NB4 (cell line): ENCODE measurements around the gene GSTM4.

Experiments
- DNase-seq: peaks from one replicate; pipeline ENCODE4 v3.0.0; 2010; ENCODE audit warnings: low read depth
- H3K4me3 ChIP-seq: one replicate; pipeline ENCODE4 v1.5.1; 2011; ENCODE audit warnings: mild to moderate bottlenecking, low read depth, low read length, moderate library complexity
- CTCF ChIP-seq: IDR thresholded peaks from one replicate; pipeline ENCODE4 v1.5.1; 2012; ENCODE audit warnings: low read depth, low read length
- MAX ChIP-seq: IDR thresholded peaks from 2 replicates; pipeline ENCODE4 v1.6.1; 2011; ENCODE audit warnings: low read depth, low read length
- MYC ChIP-seq: IDR thresholded peaks from 2 replicates; pipeline ENCODE4 v1.6.1; 2011; ENCODE audit warnings: low read depth, low read length
- POLR2A ChIP-seq: IDR thresholded peaks from 2 replicates; pipeline ENCODE4 v1.6.1; 2011; ENCODE audit warnings: mild to moderate bottlenecking; ENCODE audit not compliant: insufficient read length; ENCODE audit errors: extremely low read depth

The GSTM4 gene

GRCh38 chr1:109655615-109656519, at the start of gene GSTM4:
GSTM4 (plus strand) TSS chr1:109656099; CDS start chr1:109656390, 291 bp downstream.
- peak; percentile 93 for DNase-seq
- TF ChIP-seq MAX (peak; percentile 42; the same call in 1 of the 2 replicates), MYC (peak; percentile 38; the same call in 1 of the 2 replicates), CTCF (no peak), POLR2A (peak; percentile 70)
- peak within 1 kb of the TSS; percentile 72 for H3K4me3 ChIP-seq

- no peak overlapping the region for H3K4me3 ChIP-seq
- DNase-seq = no peak
- TF ChIP-seq MYC = no peak
- no peak for TF ChIP-seq MAX
- TF ChIP-seq CTCF = no peak
- TF ChIP-seq POLR2A = no peak
Measured at GRCh38 chr1:109609881-109610280, 46.0 kb upstream of the GSTM4 start.

- no peak overlapping the region for H3K4me3 ChIP-seq
- TF ChIP-seq MAX = no peak
- TF ChIP-seq CTCF = no peak
- TF ChIP-seq MYC = no peak
- no peak for TF ChIP-seq POLR2A
- DNase-seq = no peak
Measured at GRCh38 chr1:109610609-109611307, 45.1 kb upstream of the GSTM4 start.

GRCh38 chr1:109611308-109611990, 44.5 kb upstream of the GSTM4 start:
- no peak for DNase-seq
- TF ChIP-seq POLR2A (no peak), MYC (no peak), MAX (no peak), CTCF (no peak)
- no peak overlapping the region for H3K4me3 ChIP-seq

GRCh38 chr1:109613361-109614147, 42.3 kb upstream of the GSTM4 start:
- no peak for TF ChIP-seq CTCF
- TF ChIP-seq POLR2A = no peak
- TF ChIP-seq MAX = no peak
- TF ChIP-seq MYC = no peak
- no peak for DNase-seq
- H3K4me3 ChIP-seq = no peak overlapping the region
